Activated T-helper 1 cell treated with anti-CD3 and anti-CD28 coated beads, Interleukin-2, amount 50 U/mL, for 16 hours (primary cell): Measurements from ENCODE around the gene NHERF2.

Experiments
- DNase-seq, 2 donors: peaks; one replicate each; pipeline ENCODE4 v3.0.0-alpha.2; 2020; ENCODE audit warnings: low read depth in 1 of 2, low spot score in 1 of 2

The NHERF2 gene

GRCh38 chr16:2057438-2057837 is 30.7 kb downstream of the NHERF2 start:
- no peak for DNase-seq

GRCh38 chr16:2058420-2058819 is 31.7 kb downstream of the NHERF2 start:
- no peak for DNase-seq

DNA sequence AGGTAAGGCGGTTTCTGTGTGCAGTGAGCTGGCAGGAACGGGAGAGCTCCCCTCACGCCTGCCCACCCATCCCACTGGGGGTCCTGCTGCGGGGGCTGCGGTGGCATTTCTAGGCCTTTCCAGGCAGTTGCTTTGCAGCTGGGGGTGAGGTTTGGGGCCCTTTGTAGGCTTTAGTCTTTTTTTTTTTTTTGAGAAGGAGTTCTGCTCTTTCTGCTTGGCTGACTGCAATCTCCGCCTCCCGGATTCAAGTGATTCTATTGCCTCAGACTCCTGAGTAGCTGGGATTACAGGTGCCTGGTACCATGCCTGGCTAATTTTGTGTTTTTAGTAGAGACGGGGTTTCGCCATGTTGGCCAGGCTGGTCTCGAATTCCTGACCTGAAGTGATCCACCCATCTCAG is 32.2 kb downstream of the NHERF2 start:
- no peak for DNase-seq

DNA sequence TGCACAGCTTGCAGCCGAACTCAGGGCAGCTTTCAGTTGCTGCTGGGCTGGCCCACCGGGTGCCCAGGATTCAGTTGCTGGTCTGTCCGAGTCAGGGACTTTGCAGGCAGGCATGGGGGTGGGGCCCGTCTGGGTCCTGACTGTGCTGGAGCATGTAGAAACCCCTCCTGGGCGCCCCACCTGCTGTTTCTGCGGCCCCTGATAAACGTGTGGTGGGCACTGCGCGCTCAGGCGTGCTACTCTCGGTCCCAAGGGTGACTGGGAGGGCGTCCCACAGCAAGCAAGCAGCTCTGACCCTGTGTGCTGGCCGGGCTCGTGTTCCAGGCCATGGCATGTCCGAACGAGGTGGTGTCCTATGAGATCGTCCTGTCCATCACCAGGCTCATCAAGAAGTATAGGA is 33.6 kb downstream of the NHERF2 start:
- no peak for DNase-seq

DNA sequence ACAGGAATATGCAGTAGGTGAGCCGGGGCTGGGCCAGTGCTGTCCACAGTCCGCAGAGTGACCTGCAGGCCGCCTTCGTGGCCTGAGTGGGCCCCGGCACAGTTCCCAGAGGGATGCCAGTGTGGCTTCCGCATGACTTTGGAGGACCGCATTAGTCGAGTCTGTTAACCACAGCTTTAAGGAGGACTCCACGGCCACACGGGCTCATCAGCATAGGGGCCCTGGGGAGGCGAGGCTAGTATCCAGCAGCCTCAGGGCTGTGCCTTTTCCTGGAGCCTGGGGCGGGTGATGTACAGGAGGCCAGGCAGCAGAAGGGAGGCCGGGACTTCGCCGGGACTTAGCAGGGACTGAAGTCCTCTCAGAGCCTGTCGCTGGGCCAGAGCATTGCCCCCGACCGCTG is 34.3 kb downstream of the NHERF2 start:
- DNase-seq, result no peak

- DNase-seq, result no peak
Observed at GRCh38 chr16:2061526-2061925, 34.8 kb downstream of the NHERF2 start.

DNA sequence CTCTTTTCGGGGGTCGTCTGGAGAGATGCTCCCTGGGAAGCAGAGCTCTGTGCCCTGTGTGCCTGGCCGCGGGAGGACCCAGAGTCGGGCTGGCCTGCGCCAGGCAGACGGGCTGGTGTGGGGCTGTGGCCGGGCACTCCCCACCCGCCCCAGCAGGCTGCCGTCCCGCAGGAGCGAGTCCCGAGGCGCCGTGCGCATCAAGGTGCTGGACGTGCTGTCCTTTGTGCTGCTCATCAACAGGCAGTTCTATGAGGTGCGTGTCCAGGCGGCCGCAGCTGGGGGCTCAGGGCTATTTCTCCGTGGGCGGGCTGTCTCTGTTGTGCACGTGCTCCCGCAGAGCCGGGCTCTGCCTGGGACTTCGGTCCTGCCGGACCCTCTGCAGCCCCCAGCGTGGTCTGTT is 36.1 kb downstream of the NHERF2 start:
- DNase-seq, result no peak

GRCh38 chr16:2063861-2064260 is 37.2 kb downstream of the NHERF2 start:
- DNase-seq, result no peak

DNA sequence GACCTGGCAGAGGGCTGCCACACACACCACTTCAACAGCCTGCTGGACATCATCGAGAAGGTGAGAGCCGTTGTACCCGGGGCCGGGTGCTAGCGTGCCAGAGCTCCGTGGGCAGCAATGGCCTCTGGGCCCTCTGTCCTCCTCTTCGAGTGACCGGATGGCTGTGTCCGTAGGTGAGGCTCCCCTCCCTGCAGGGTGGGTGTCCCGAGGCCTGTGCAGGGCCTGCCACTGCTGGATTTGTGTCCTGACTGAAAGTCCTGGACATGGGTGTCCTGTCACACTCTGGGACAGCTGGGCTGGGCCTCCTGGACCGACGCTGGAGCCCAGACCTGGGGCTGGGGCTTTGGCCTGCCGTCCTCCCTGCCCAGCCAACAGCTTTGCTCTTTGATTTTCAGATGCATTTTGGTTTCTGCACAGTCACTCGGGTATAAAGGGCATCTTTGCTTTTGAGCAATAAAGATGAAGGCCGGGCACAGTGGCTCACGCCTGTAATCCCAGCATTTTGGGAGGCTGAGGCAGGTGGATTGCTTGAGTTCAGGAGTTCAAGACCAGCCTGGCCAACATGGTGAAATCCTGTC is 37.8 kb downstream of the NHERF2 start:
- DNase-seq, result no peak

GRCh38 chr16:2066139-2066538 is 39.4 kb downstream of the NHERF2 start:
- no peak for DNase-seq

GRCh38 chr16:2070576-2071453 is 44.1 kb downstream of the NHERF2 start:
- no peak for DNase-seq

DNA sequence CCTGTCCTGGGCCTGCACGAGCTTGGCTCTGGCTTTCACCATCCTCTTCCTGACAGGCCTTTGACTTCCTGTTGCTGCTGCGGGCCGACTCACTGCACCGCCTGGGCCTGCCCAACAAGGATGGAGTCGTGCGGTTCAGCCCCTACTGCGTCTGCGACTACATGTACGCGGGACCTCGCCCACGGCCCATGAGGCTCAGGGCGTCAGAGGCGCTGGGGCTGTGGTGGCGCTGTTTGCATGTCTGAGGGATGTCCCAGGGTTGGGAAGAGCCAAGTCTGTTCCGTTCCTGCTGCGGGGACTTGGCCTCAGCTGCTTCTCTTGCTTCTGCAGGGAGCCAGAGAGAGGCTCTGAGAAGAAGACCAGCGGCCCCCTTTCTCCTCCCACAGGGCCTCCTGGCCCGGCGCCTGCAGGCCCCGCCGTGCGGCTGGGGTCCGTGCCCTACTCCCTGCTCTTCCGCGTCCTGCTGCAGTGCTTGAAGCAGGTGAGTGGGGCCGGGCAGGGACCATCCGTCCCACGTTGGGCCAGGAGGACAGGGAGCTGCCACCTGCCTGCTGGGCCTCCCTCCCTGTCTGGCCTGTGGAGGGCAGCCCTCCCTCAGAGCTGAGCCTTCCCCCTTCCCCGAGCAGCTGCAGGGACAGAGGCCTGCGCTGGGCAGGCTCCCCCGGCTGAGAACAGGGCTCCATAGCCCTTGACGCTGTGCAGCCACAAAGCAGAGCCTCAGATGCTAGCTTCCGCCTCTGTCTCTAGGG is 44.9 kb downstream of the NHERF2 start:
- no peak for DNase-seq

DNA sequence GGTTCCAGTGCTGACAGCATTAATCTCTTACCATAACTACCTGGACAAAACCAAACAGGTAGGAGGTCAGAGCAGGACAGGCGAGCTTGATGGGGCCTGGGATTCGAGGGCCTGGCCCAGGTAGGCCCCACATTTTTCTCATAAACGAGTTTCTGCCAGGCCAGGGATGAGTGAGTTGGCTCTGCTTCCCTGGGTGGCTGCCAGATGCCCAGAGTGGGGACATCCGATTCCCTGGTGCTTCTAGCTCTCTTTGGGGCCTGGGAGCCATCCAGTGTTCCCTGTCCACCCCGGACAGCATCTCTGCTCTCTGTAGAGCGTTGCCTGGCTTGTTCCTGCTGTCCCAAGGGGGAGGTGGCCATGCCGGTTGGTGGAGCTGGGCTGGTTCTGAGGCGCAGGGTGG is 46.2 kb downstream of the NHERF2 start:
- no peak for DNase-seq

DNA sequence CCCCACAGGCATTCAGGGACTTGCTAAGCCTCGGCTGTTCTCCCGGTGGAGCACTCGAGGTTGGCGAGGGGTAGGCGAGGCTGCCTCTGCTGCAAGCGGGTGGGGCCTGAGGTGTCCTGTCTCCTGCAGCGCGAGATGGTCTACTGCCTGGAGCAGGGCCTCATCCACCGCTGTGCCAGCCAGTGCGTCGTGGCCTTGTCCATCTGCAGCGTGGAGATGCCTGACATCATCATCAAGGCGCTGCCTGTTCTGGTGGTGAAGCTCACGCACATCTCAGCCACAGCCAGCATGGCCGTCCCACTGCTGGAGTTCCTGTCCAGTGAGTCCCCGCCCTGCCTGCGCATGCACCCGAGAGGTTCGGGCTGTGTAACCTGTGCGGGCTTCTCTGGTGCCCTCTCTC is 47.4 kb downstream of the NHERF2 start:
- DNase-seq, result no peak

DNA sequence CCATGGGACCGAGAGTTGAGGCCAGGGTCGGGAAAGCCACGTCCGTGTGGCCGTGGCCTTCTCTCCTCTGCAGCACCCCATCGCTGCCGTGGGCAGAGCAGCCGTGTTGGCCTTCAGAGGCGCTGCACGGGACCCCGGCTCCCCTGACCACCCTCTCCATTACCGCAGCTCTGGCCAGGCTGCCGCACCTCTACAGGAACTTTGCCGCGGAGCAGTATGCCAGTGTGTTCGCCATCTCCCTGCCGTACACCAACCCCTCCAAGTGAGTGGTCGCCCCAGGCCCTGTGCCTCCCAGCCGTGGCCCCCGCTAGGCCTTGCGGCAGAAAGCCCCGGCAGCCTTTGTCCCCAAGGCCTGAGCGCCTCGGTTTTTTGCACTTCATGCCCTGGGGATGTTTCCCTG is 48.9 kb downstream of the NHERF2 start:
- DNase-seq, result no peak

DNA sequence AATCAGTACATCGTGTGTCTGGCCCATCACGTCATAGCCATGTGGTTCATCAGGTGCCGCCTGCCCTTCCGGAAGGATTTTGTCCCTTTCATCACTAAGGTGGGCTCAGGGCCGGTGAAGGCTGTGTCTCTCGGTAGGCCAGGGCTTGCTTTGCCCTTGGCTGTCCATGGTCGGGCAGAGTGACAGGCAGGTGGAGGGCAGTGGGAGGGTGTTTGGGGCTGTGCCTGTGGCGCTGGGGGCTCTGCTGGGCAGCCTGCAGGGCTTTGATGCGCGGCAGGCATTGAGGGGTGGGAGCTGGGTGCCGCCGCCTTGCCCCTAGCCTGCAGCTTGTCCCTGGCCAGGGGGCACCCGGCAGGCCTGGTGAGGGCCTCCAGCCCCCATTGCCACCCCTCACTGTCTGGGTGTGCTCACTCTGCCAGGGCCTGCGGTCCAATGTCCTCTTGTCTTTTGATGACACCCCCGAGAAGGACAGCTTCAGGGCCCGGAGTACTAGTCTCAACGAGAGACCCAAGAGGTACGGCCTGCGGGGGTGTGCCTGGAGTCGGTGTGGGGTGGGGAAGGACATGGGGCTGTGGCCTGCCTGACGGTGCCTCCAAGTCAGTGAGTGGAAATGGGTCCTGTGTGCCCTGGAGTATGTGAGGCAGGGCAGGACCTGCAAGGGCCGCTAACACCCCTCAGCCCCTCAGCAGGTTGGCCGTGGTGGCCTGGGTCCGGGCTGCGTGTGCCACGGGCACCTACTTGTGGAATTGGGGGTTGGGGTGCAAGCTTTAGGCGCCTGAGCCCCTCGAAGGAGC is 49.6 kb downstream of the NHERF2 start:
- DNase-seq, result no peak

DNA sequence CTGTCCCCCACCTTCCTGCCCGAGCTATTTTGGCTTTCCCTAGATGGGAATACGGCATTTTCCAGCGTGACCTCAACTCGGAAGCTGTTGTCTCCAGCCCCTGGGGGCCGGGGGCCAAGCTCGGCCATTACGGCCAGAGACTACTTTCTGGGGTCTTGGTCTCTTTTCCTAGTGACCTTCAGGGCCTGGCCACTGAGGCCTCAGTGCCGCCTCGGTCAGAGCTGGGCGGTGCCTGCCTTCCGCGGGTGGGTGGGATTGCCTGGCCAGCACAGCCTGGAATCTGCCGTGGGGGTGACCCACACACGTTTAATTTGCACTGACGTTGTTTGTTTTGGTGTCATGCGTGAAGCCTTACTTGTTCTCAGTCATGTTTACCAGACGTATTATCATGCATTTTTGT is 50.3 kb downstream of the NHERF2 start:
- DNase-seq, result no peak

GRCh38 chr16:2077696-2078095 is 51.0 kb downstream of the NHERF2 start:
- no peak for DNase-seq

DNA sequence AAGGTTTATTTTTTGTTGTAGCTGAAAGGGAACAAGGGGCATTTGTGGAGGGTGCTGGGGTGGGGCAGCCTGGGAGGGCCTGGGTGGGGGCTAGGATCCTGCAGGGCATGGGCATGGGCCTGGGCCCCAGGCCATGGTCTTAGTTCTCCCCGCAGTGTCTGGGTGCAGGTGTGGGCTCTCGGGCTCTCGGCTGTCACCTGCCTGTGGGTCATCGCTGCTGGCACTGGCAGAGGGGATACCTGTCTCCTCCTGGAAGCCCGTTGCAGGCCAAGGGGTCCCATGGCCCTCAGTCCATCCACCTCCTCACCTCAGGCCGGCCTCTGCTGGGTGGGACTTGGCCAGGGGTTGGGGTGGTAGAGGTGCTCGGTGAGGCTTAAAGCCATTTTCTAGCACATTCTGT is 51.4 kb downstream of the NHERF2 start:
- no peak for DNase-seq

DNA sequence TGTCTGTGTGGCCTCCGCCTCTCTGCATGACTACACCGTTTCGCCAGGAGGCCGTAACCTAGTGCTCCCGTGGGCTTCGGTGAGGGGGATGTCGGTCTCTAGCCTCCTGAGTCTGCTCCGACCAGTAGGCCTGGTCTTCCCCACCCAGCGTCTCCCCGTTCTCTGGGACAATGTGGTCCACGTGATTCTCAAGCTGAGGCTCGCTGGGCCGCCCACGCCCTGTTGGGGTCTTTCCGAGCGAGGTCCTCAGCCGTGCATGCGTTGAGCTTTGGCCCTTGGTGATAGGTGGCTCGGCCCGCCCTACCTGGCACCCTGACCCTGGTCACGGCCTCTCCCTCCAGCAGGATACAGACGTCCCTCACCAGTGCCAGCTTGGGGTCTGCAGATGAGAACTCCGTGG is 52.0 kb downstream of the NHERF2 start:
- DNase-seq, result no peak

GRCh38 chr16:2079311-2079800 is 52.7 kb downstream of the NHERF2 start:
- DNase-seq, result no peak
